ENCODE data around the gene PTPRN. TPM values are rescaled to one million over a fixed set of nuclear protein-coding genes. Genes with fewer than 3 reads are reported as not detected.

The PTPRN gene
- total and polyA plus RNA-seq, 5 donors from 2014 or later = 0.28 TPM; not detected in 4

DNA sequence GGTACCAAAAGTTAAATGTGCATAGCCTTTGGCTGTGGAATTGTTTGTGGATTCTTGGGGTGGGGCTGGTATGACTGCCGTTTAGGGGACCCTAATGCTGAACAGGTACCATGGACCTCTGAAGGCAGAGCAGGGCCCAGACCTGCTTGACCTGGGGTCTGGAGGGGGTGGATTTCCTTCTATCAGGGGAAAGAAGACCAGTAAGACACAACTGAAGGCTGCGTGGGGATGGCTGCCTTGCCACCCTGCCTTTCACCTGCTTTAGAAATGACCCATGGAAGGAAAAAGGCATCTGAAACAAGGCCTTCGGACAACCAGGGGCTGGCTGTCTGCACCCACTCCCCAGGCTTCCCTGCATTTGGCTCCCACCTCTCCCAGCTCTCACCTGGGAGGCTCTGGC is 41.0 kb upstream of the PTPRN start:
- H3K27me3 Mint-ChIP-seq = peaks cover 45% of the 10 kb centered on the region
- no peak overlapping the region for H3K4me3 Mint-ChIP-seq
- Histone ChIP-seq H3K36me3 (ENCODE audit: control insufficient read depth, insufficient read depth, low read length) (no peaks in the 10 kb centered on the region), H3K27ac (ENCODE audit: insufficient read depth, low read length, poor library complexity, severe bottlenecking) (no peak overlapping the region), H3K9me3 (ENCODE audit: control insufficient read depth in 2 of 2, low read length in 2 of 2) (no peaks in the 10 kb centered on the region), H3K27me3 (ENCODE audit: control insufficient read depth, insufficient read depth, low read length) (peaks cover 2% of the 10 kb centered on the region), H3K4me3 (ENCODE audit: low read depth, low read length) (no peak overlapping the region), H3K4me1 (ENCODE audit: control insufficient read depth, insufficient read depth, low read length, poor library complexity, severe bottlenecking) (no peaks in the 10 kb centered on the region)
- ATAC-seq (ENCODE audit: low read depth in 2 of 2) (no peak), DNase-seq (no peak)
- no peaks in the 10 kb centered on the region for H3K36me3 Mint-ChIP-seq
- H3K9me3 Mint-ChIP-seq = peaks cover 0 to under 1% (median 0%) of the 10 kb centered on the region in 7 donors
- no peaks in the 10 kb centered on the region for H3K4me1 Mint-ChIP-seq
- no peak overlapping the region for H3K27ac Mint-ChIP-seq

DNA sequence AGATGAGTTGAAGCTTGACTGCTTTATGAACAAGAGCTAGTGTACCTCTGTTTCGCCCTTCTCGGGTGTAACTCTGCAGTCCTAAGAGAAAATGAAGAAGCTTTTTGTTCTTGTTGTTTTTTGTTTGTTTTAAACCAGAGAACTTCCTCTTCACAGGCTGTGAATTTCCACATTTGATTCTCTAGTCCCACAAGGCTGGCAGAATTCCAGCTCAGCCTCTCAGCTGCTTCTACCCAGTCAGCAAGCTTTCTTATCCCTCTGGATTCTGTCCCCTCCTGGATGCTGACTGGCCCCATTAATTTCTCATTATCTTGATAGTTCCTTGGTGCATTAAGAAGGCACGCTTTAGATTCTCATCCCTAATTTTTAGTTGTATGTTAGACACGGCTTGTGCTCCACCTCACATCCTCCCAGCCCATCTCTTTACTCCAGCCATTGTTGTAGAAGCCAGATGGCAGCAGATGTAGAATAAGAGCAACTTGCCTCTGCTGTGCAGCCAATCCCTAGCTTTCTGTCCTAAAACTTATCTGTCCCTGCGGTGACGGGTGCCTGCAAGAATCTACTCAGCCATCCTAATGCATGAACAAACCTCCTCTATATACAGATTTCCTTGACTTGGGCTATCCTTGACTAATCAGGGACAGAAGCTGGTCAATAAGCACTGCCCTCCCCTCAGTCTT is 35.7 kb upstream of the PTPRN start:
- no peaks in the 10 kb centered on the region for H3K36me3 Mint-ChIP-seq
- H3K27me3 ChIP-seq (ENCODE audit: control insufficient read depth, insufficient read depth, low read length) = no peaks in the 10 kb centered on the region
- H3K4me1 Mint-ChIP-seq = no peaks in the 10 kb centered on the region
- peaks cover 52% of the 10 kb centered on the region for H3K27me3 Mint-ChIP-seq
- no peak overlapping the region for H3K27ac Mint-ChIP-seq
- no peaks in the 10 kb centered on the region for H3K4me1 ChIP-seq (ENCODE audit: control insufficient read depth, insufficient read depth, low read length, poor library complexity, severe bottlenecking)
- no peaks in the 10 kb centered on the region for H3K9me3 ChIP-seq (ENCODE audit: control insufficient read depth in 2 of 2, low read length in 2 of 2)
- H3K4me3 Mint-ChIP-seq = no peak overlapping the region
- no peak overlapping the region for H3K4me3 ChIP-seq (ENCODE audit: low read depth, low read length)
- peaks cover 0 to 7% (median 0%) of the 10 kb centered on the region in 7 donors for H3K9me3 Mint-ChIP-seq
- no peak overlapping the region for H3K27ac ChIP-seq (ENCODE audit: insufficient read depth, low read length, poor library complexity, severe bottlenecking)
- no peaks in the 10 kb centered on the region for H3K36me3 ChIP-seq (ENCODE audit: control insufficient read depth, insufficient read depth, low read length)
- DNase-seq (no peak), ATAC-seq (ENCODE audit: low read depth in 2 of 2) (no peak)

DNA sequence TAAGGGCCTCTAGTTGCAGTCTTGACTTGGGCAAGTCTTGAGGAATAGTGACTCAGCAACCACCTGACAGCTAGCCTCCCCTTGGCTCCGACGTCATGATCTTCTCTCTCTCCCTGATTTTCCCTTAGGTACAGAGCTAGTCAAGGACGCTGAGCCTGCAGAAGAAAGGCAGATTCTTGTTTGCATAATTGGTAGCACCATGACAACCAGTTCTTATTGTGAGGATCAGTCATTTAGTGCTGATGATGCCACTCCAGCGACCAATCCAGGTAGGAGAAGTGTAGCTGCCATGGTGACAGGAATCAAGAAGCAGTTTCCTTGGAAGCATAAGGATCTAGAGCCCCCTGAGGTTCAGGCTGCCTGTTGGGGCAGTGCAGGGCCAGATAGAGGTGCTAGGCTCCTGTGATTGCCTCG is 26.2 kb upstream of the PTPRN start:
- Mint-ChIP-seq H3K4me1 (no peaks in the 10 kb centered on the region), H3K27me3 (peaks cover 67% of the 10 kb centered on the region), H3K36me3 (no peaks in the 10 kb centered on the region), H3K27ac (no peak overlapping the region), H3K4me3 (no peak overlapping the region), H3K9me3 (peaks cover 0 to 17% (median 9%) of the 10 kb centered on the region in 7 donors)
- no peak for ATAC-seq (ENCODE audit: low read depth in 2 of 2)
- Histone ChIP-seq H3K4me3 (ENCODE audit: low read depth, low read length) (no peak overlapping the region), H3K9me3 (ENCODE audit: control insufficient read depth in 2 of 2, low read length in 2 of 2) (peaks cover 9% of the 10 kb centered on the region in 2 experiments), H3K4me1 (ENCODE audit: control insufficient read depth, insufficient read depth, low read length, poor library complexity, severe bottlenecking) (no peaks in the 10 kb centered on the region), H3K36me3 (ENCODE audit: control insufficient read depth, insufficient read depth, low read length) (no peaks in the 10 kb centered on the region), H3K27me3 (ENCODE audit: control insufficient read depth, insufficient read depth, low read length) (peaks cover 20% of the 10 kb centered on the region), H3K27ac (ENCODE audit: insufficient read depth, low read length, poor library complexity, severe bottlenecking) (no peak overlapping the region)
- DNase-seq = no peak

DNA sequence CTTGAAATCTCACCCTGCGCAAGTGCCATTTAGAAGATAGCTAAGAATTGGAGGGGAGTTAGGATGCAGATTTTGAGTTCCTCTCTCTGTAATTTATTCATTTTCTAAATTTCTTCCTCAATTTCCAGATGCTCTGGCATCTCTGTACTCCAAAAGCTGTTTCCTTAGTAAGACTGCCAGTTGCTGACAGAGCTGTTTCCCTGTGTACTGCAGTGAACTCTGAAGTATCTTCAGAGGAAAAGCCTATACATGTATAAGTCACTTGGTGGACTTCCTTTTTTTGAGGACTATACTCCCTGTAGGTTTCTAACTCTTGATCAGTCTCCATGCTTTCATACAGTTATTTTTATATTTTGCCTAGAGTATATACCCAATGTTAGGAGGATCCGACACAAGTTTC is 24.9 kb upstream of the PTPRN start:
- no peak overlapping the region for H3K27ac Mint-ChIP-seq
- H3K4me1 Mint-ChIP-seq = no peaks in the 10 kb centered on the region
- H3K27ac ChIP-seq (ENCODE audit: insufficient read depth, low read length, poor library complexity, severe bottlenecking) = no peak overlapping the region
- no peak overlapping the region for H3K4me3 ChIP-seq (ENCODE audit: low read depth, low read length)
- no peak for ATAC-seq (ENCODE audit: low read depth in 2 of 2)
- H3K9me3 Mint-ChIP-seq = peaks cover 0 to 17% (median 9%) of the 10 kb centered on the region in 7 donors
- H3K4me1 ChIP-seq (ENCODE audit: control insufficient read depth, insufficient read depth, low read length, poor library complexity, severe bottlenecking) = no peaks in the 10 kb centered on the region
- no peaks in the 10 kb centered on the region for H3K36me3 Mint-ChIP-seq
- H3K27me3 ChIP-seq (ENCODE audit: control insufficient read depth, insufficient read depth, low read length) = peaks cover 24% of the 10 kb centered on the region
- peaks cover 9% of the 10 kb centered on the region in 2 experiments for H3K9me3 ChIP-seq (ENCODE audit: control insufficient read depth in 2 of 2, low read length in 2 of 2)
- no peak overlapping the region for H3K4me3 Mint-ChIP-seq
- peaks cover 65% of the 10 kb centered on the region for H3K27me3 Mint-ChIP-seq
- no peak for DNase-seq
- H3K36me3 ChIP-seq (ENCODE audit: control insufficient read depth, insufficient read depth, low read length) = no peaks in the 10 kb centered on the region

DNA sequence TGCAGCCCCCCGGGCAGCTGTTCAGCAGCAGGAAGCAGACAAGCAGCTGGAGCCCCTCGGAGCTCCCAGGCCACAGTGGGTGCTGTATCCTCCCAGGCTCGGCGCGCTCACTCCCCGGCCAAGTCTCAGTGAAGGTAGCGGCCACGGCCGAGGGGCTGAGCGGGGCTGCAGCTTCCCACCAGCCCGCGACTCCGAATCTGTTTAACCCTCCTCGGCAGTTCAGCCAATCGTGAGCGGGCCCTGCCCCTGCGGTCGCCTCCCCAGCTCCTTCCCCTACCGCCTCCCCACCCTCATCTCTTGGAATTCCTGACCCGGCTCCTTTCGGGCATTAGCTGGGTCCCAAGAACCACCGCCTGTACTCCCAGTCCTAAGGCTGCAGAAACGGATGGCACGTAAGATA is 23.3 kb upstream of the PTPRN start, which contains the start of gene RESP18:
Gene RESP18, minus strand, starts transcription at position 203 of the 400 bp plus-strand sequence.
- no peak within 1 kb of the TSS for H3K4me3 Mint-ChIP-seq
- Histone ChIP-seq H3K9me3 (ENCODE audit: control insufficient read depth in 2 of 2, low read length in 2 of 2) (peaks cover 9% of the 10 kb centered on the region in 2 experiments), H3K4me1 (ENCODE audit: control insufficient read depth, insufficient read depth, low read length, poor library complexity, severe bottlenecking) (no peaks in the 10 kb centered on the region), H3K4me3 (ENCODE audit: low read depth, low read length) (no peak within 1 kb of the TSS), H3K36me3 (ENCODE audit: control insufficient read depth, insufficient read depth, low read length) (no peaks in the 10 kb centered on the region), H3K27ac (ENCODE audit: insufficient read depth, low read length, poor library complexity, severe bottlenecking) (no peak within 1 kb of the TSS), H3K27me3 (ENCODE audit: control insufficient read depth, insufficient read depth, low read length) (peaks cover 24% of the 10 kb centered on the region)
- H3K9me3 Mint-ChIP-seq = peaks cover 0 to 17% (median 9%) of the 10 kb centered on the region in 7 donors
- no peaks in the 10 kb centered on the region for H3K4me1 Mint-ChIP-seq
- peaks cover 63% of the 10 kb centered on the region for H3K27me3 Mint-ChIP-seq
- no peak for DNase-seq
- no peak within 1 kb of the TSS for H3K27ac Mint-ChIP-seq
- no peaks in the 10 kb centered on the region for H3K36me3 Mint-ChIP-seq
- ATAC-seq (ENCODE audit: low read depth in 2 of 2) = no peak

DNA sequence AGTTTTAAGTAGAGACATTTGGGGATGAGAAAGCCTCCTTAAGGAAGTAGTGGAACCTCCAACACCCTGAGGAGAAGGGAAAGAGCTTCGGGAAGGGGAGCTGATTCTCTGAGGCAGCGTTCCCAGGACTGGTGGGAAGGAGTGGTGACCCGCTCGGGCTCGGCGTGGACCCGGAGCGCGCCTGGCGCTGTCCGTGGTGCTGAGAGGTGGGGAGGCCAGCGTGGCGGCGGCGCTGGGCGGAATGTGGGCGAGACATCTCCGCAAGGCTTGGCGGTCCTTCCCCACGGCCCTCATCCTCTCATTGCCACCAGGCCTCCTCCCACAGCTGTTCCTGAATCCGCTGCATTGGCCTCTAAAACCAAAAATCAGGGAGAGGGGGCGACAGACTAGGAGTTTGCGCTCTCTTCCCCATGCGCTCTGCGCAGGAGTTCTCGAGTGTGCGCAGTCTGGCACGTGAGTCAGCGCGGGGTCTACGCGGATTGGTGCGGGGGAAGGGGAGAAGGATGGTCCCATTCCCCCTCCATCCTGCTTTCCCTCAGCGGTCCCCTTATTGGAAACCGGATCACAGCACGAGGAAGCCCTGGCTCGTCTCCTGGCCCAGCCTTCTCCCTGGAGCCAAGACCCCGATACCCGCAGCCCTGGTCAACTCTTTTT is 22.5 kb upstream of the PTPRN start:
- Mint-ChIP-seq H3K4me1 (no peaks in the 10 kb centered on the region), H3K9me3 (peaks cover 0 to 16% (median 9%) of the 10 kb centered on the region in 7 donors), H3K36me3 (no peaks in the 10 kb centered on the region), H3K27me3 (peaks cover 61% of the 10 kb centered on the region), H3K4me3 (no peak overlapping the region), H3K27ac (no peak overlapping the region)
- H3K4me1 ChIP-seq (ENCODE audit: control insufficient read depth, insufficient read depth, low read length, poor library complexity, severe bottlenecking) = no peaks in the 10 kb centered on the region
- DNase-seq (no peak), ATAC-seq (ENCODE audit: low read depth in 2 of 2) (no peak)
- no peak overlapping the region for H3K27ac ChIP-seq (ENCODE audit: insufficient read depth, low read length, poor library complexity, severe bottlenecking)
- peaks cover 24% of the 10 kb centered on the region for H3K27me3 ChIP-seq (ENCODE audit: control insufficient read depth, insufficient read depth, low read length)
- peaks cover 9% of the 10 kb centered on the region in 2 experiments for H3K9me3 ChIP-seq (ENCODE audit: control insufficient read depth in 2 of 2, low read length in 2 of 2)
- no peak overlapping the region for H3K4me3 ChIP-seq (ENCODE audit: low read depth, low read length)
- no peaks in the 10 kb centered on the region for H3K36me3 ChIP-seq (ENCODE audit: control insufficient read depth, insufficient read depth, low read length)

DNA sequence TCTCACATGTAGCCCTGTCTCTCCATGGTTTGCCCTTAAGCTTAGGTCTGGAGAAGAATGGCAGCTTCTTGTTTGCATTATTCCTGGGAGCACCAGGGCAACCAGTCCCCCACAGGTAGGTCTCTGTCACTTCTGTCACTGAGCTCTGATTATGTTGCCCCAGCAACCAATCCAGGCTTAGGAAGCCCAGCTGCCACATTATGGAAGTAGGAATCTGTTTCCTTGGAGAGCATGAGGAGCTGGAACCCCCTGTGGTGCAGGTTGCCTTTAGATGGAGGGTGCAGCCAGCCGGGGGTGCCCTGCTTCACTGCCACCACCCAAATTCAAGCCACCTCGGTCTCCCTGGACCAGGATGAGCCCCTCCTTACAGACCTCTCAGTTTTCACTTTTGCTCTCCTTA is 18.5 kb upstream of the PTPRN start:
- no peak for DNase-seq
- peaks cover 0 to 7% (median 0%) of the 10 kb centered on the region in 7 donors for H3K9me3 Mint-ChIP-seq
- peaks cover 13% of the 10 kb centered on the region for H3K27me3 ChIP-seq (ENCODE audit: control insufficient read depth, insufficient read depth, low read length)
- H3K27ac Mint-ChIP-seq = no peak overlapping the region
- H3K27me3 Mint-ChIP-seq = peaks cover 38% of the 10 kb centered on the region
- H3K4me1 Mint-ChIP-seq = peaks cover 0 to 4% (median under 1%) of the 10 kb centered on the region in 4 donors
- no peaks in the 10 kb centered on the region for H3K9me3 ChIP-seq (ENCODE audit: control insufficient read depth in 2 of 2, low read length in 2 of 2)
- no peaks in the 10 kb centered on the region for H3K36me3 Mint-ChIP-seq
- no peaks in the 10 kb centered on the region for H3K36me3 ChIP-seq (ENCODE audit: control insufficient read depth, insufficient read depth, low read length)
- no peak overlapping the region for H3K27ac ChIP-seq (ENCODE audit: insufficient read depth, low read length, poor library complexity, severe bottlenecking)
- H3K4me3 Mint-ChIP-seq = no peak overlapping the region
- no peaks in the 10 kb centered on the region for H3K4me1 ChIP-seq (ENCODE audit: control insufficient read depth, insufficient read depth, low read length, poor library complexity, severe bottlenecking)
- no peak overlapping the region for H3K4me3 ChIP-seq (ENCODE audit: low read depth, low read length)
- ATAC-seq (ENCODE audit: low read depth in 2 of 2) = no peak
